GM21723 (cell line): ENCODE measurements around the gene KDM4C.
"Not testable (repeated sequence)": the region's sequence is repeated elsewhere in the genome, so short reads cannot be mapped to it uniquely, and the experiment has no call there.

Experiments
- ATAC-seq: cut with Tn5 transposase; IDR thresholded peaks from one replicate; pipeline ENCODE4 v1.9.1; 2021; ENCODE audit warnings: mild to moderate bottlenecking, moderate library complexity; ENCODE audit not compliant: unreplicated experiment

Gene KDM4C

GRCh38 chr9:7011395-7012067 lies 253.8 kb downstream of the KDM4C start:
- ATAC-seq = no peak

GRCh38 chr9:7027996-7028395 lies 270.2 kb downstream of the KDM4C start:
- no peak for ATAC-seq

- ATAC-seq = no peak
Measured at GRCh38 chr9:7028591-7028990, 270.8 kb downstream of the KDM4C start.

- not testable (repeated sequence) for ATAC-seq
Measured at GRCh38 chr9:7030943-7031342, 273.2 kb downstream of the KDM4C start.

GRCh38 chr9:7033076-7034045 lies 275.6 kb downstream of the KDM4C start:
- no peak for ATAC-seq

GRCh38 chr9:7037176-7037575 lies 279.4 kb downstream of the KDM4C start:
- no peak for ATAC-seq

GRCh38 chr9:7042124-7042523 lies 284.4 kb downstream of the KDM4C start:
- ATAC-seq = no peak

- ATAC-seq = no peak
Measured at GRCh38 chr9:7045361-7045760, 287.6 kb downstream of the KDM4C start.

- ATAC-seq = no peak
Measured at GRCh38 chr9:7051711-7052110, 293.9 kb downstream of the KDM4C start.

- ATAC-seq = no peak
Measured at GRCh38 chr9:7053903-7054302, 296.1 kb downstream of the KDM4C start.

- peak; percentile 54 for ATAC-seq
Measured at GRCh38 chr9:7055171-7055903, 297.6 kb downstream of the KDM4C start.

GRCh38 chr9:7056254-7056653 lies 298.5 kb downstream of the KDM4C start:
- no peak for ATAC-seq

- no peak for ATAC-seq
Measured at GRCh38 chr9:7058473-7058872, 300.7 kb downstream of the KDM4C start.

GRCh38 chr9:7067169-7067568 lies 309.4 kb downstream of the KDM4C start:
- no peak for ATAC-seq

GRCh38 chr9:7071916-7072315 lies 314.1 kb downstream of the KDM4C start:
- ATAC-seq = no peak

- no peak for ATAC-seq
Measured at GRCh38 chr9:7073706-7074105, 315.9 kb downstream of the KDM4C start.

- no peak for ATAC-seq
Measured at GRCh38 chr9:7075154-7075553, 317.4 kb downstream of the KDM4C start.

- ATAC-seq = no peak
Measured at GRCh38 chr9:7079051-7079450, 321.3 kb downstream of the KDM4C start.

- no peak for ATAC-seq
Measured at GRCh38 chr9:7081065-7081600, 323.4 kb downstream of the KDM4C start.

- no peak for ATAC-seq
Measured at GRCh38 chr9:7083192-7083591, 325.4 kb downstream of the KDM4C start.

- no peak for ATAC-seq
Measured at GRCh38 chr9:7085357-7085756, 327.6 kb downstream of the KDM4C start.
